ENCODE results near the gene HMX1.

The HMX1 gene

DNA sequence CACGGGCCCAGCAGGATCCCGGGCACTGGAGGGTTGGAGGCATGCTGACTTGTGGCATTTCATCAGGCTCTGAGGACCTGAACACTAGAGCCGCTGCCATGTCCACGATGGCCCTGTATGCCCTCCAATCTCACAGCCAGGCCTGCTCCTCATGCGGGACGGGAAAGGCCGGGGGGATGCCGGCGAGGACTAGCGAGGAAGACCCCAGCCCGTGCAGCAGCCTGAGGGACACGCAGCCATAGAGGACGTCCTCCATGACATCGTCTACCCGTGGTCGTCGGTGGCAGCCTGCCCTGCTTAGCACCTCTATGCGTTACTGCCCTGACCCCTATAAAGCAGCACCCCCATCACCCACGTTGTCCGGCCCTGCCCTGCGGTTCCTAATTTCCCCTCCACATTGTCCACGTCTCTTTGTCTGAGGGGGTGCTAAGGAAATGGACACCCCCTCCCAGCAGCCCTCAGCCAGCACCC, 32.6 kb downstream of the HMX1 start:
- DNase-seq = no peak

DNA sequence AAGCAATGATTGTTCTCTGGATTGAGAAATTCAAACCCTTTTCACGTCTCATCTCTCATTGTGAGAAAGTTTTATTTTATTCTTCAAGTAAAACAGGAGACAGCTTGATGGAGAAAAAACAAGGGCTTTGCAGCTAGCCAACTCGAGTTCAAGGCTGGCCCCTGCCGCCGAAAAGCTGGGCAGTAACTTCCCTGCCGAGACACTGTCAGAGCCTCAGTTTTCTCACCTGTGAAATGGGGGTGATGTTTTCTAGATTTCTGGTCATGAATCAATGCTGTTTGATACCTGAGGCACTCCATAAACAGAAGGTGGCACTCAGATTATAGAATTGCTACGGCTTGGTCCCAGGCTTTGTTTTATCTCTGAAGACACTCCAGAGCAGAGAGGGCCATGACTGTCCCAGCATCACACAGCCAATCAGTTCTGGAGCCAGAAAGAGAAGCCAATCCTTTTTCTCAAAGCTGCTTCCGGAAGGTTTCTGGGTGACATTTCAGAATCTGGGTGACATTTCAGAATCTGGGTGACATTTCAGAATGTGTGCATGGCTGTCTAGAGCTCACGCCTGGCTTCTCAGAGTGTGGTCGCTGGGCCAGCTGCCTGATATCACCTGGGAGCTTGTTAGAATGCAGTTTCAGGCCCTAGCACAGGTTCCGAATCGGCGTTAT, 33.2 kb downstream of the HMX1 start:
- no peak for DNase-seq

DNA sequence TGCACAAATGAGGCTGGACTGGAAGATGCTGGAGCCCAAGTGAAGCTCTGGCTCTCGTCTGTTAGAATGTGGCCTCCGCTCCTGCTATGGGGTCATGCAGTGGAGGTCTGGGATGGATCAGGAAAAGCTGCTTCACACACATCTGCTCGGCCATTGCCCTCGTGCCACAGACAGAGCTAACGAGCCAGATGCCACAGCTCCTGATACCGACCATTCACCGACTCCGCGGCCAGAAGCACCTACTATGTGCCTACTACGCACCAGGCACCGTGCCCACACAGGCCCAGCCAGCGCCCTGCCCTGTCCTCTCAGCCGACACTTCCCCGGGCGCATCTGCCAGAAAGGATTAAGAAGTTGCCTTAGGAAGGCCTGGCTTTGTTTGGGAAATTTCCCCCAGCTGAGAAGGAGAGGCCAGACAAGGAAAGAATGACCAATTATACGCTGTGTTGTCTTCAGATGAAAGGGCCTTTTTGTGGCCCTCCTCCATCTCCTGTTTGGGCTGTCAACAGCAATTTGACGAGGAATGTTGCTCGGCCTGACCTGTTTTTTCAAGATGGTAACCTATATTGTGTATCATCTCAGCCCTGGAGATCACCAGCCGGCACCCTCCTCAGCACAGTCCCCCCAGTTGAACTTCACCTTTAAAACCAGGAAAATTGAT, 34.3 kb downstream of the HMX1 start:
- DNase-seq = no peak

DNA sequence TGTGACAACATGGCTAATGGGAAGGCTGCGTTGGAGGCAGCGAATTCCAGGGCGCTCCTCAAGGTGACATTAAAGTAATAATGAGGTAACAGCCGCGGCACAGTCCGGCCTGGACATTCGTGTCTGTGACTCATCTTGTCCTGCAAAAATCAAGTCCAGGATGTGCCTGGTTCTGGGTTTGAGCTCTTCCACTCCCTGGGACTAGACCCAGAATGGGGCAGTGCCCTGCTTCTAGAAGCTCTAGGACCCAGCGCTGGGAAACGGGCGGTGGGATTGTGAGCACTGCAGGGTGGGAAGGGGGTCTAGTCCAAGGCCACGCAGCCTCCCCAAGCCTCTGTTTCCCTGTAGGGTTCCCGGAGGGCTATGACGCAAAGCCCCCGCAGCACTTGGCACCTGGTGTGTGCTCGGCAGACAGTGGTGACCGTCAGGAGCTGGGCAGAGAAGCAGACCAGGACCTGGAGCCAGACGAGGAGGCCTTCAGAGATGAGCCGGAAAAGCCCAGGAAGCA, 34.9 kb downstream of the HMX1 start:
- DNase-seq = no peak

DNA sequence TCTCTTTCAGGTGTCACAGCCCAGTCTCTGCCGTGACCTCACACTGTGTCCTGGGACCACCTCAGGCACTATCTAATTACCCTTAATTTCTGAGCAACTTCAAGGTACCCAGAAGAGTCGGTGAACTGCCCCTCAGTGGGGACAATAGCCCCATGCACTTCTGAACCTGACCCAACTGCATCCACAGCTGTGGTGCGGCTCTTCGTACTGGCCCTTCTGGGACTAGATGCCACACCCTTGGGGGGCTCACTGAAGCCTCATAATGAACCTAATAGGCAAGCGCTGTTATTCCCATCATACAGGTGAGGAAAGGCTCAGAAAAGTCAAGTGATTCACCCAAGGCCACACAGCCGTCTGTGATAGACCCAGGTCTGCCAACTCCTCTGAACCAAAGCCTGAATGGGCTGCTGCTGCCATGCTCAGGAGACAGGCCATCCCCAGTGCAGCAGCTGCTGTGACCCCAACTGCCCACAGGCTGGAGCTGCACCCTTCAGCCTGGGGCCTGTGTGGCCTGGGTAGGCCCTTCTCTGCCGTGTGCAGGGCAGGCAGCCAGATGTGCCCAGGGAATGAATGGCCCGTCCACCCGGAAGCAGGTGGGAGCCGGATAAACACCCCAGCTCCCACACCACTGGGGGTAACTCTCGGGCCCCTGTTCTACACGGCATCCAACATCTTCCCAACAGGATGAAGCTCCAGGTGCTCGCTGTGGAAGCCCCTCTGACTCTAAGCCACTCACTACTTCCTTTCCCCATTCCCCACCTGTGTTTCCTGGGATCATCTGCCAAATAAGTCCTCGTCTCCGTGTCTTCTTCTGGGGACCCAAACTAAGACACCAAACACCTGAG, 35.9 kb downstream of the HMX1 start:
- DNase-seq = no peak

DNA sequence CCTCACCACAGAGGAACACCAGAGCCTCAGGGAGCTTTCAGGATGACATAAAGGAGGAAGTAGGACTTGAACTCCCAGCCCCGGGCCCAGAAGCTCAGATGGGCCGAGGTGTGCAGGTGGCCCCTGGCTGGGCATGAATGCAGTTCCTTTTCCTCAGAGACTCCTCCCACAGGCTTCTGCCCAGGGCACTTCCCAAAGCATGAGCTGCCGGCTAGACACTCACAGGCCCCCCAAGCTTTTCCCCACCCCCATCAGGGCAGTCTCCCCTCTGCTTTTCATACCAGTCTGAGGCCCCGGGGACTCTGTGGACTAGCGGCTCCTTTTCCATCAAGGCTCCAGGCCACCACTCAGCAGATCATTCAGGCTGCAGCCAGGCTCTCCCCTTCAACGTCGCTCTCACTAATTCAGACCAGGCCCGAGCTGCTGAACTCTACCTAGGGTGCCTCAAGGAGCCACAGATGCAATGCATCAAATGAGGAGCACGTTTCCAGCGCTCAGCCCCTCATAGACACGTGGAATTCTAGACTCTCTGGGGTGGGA, 36.9 kb downstream of the HMX1 start:
- no peak for DNase-seq

DNA sequence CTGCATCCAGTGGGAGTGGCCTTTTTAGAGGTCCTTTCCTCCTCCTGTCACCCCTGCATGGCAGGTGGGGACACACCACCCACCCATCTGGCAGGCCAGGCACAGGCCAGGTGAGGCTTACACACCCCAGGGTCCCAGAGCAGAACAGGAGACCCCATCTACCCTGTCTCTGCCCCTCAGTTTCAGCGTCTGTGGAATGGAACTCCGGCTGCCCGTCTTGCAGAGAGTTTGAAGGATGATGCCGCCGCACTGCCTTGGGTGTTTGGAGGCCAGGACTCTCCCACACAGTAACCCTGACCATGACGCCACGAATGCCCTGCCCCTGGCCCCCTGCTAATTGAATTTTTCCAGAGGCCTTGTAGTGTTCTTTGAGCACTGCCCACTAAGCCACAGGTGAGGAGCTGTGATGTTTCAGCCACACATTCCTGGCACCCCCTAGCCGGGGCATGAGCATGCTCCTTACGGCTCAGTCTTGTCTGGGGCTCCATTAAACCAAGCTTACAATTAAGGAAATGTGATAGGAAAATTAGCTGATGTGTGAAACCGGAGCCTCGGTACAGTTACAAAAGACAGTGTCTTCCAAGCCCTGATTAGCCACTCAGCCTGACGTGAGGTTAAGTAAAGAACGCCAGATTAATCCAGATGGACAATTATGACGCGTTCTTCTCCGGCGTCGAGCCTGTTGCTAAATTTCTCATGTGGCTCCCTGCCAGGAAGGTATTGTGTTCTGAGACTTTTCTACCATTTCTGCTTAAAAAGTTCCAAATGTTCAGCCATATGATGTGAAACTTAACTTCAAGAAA, 39.3 kb downstream of the HMX1 start:
- DNase-seq = no peak

DNA sequence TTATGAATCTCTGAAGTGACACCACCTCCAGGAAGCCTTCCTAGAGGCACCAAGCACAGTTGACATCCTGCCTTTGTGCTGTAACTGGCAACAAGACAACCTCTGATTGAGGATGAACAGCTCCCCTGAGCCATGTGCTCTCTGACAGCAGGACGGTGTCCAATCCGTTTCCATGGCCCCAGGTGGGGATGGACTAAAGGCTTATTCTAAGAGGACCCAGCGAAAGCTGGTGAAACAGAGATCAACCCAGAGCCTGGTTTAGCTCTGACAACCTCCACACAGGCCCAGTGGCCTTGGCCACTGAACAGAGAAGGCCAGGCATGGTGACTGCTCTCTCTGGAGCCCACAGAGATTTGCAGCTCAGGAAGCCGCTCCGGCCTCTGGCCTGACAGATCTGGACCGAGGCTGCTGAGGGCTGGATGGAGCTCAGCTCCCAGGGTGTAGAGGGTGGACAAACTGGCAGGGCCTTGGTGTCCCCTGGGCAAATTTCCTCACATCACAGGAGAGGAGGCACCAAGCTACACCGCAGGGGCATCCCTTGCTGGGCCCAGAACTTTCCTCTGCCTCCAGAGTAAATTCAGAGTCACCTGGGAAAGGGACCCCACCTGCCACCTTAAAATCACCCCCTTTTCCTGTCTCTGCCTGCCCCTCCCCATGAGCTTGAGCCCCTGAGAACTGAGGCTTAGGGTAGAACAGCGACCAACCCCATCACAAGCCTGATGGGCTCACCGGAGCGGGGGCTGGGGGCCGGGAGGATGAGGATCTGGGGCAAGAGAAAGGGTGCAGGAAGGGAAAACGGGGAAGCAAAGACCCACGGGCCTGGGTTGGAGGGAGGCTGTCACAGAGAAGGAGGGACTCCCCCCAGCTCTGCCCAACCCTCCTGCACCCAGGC, 40.2 kb downstream of the HMX1 start:
- DNase-seq = no peak

DNA sequence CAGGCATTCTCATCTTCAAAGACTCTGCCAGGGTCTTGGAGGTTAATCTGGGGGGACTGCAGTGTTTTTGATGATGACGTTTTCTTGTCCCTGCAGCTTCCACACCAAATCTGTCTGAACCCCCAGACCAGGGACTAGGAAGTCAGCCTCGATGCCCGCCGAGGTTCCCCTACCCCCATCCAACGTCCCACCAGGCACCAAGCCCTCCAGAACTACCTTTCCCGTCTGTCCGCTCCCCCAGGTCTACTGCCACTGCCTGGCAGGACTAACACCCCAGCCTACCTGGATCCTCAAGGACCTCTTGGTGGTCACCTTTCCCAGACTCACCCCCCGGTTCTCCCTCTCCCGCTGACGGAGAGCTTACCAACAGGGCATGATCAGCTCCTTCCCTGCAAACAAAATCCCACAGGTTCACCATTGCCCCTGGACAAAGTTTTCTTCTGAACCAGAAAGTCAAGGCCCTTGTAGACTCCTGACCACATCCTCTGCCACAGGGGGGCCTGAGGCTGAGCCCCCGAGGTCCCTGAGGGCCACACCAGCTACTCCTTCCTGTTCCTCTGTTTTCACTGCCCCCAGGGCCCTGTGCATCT, 40.9 kb downstream of the HMX1 start:
- no peak for DNase-seq

DNA sequence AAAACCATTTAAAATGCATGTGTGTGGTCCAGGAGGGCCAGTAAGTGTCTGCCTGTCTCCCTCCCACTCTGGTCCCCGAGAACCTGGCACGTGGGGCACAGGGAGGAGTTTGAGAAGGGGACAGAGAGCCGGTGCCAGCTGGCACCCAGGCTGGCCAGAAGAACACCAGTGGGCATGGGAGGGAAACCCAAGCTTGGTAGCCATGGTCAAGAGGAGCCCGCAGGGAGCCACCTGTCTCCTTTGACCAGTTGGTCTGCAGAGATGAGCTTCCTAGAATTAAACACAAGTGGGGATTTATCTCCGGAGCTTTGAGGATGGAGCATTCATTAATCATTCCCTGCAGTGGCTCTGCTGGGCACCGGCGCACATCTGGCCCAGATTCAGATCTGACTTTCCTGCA, 41.6 kb downstream of the HMX1 start:
- no peak for DNase-seq

DNA sequence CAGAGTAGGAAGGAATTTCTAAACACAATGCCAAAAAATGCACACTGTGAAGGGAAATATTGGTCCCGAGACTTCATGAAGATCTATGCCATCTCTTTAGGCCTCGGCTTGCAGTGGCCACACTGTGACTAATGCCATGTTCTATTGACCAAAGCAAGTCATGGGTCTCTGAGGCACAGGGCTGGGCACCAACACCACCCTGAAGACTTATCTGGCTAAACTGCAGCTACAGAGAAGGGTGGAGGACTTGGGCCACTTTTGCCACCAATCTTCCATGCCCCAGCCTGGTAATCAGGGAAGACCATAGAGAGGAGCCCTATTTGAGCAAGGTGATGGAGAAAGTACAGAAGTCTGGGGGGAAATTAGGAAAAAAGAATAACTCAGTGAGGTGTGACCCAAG, 42.1 kb downstream of the HMX1 start:
- no peak for DNase-seq

DNA sequence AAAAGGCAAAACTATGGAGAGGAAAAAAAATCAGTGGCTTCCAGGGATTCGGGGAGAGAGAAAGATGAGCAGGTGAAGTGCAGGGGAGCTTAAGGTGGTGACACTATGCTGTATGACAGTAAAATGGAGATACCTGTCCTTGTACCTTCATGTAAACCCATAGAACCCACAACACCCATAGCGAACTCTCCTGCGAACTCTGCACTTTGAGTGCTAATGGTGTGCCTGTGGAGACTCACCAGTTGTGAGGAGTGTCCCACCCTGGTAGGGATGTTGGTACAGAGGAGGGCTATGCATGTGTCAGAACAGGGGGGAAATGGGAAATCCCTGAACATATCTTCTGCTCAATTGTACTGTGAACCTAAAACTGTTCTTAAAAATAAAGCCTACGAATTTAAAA, 42.8 kb downstream of the HMX1 start:
- DNase-seq = no peak

DNA sequence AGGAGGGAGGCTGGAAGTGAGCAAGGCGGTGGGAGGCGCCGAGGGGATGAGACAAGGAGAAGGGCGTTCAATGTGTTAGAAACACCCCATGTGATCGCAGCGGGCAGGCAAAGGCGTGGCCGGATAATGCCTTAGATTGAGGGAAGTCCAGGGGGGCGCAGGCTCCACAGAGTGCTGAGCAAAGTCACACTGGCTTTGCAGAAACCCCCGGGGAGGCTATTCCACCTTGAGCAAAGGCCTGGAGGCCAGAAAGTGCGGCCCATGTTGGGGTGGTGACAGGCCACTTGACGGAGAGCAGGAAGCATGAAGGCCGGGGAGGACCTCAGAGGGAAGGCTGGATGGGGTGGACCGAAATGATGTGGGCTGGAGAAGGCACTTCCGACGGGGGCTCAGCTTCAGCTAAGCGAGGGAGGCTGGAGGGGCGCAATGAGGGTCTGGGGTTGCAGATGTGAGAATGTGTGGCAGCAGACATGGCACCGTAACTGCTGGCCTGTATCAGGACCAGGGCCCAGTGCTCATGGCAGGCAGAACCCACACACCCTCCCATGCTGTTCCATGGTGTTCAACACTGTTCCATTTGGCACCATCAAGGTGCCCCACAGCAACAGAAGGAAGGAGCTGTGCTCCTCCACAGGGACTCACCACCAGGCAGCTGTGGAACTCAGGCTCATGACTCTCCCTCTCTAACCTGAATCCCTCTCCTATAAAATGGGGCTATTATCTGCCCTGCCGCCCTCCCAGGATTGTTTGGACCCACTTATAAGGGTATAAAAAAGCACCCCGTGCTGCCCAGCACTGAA, 50.3 kb downstream of the HMX1 start:
- no peak for DNase-seq

DNA sequence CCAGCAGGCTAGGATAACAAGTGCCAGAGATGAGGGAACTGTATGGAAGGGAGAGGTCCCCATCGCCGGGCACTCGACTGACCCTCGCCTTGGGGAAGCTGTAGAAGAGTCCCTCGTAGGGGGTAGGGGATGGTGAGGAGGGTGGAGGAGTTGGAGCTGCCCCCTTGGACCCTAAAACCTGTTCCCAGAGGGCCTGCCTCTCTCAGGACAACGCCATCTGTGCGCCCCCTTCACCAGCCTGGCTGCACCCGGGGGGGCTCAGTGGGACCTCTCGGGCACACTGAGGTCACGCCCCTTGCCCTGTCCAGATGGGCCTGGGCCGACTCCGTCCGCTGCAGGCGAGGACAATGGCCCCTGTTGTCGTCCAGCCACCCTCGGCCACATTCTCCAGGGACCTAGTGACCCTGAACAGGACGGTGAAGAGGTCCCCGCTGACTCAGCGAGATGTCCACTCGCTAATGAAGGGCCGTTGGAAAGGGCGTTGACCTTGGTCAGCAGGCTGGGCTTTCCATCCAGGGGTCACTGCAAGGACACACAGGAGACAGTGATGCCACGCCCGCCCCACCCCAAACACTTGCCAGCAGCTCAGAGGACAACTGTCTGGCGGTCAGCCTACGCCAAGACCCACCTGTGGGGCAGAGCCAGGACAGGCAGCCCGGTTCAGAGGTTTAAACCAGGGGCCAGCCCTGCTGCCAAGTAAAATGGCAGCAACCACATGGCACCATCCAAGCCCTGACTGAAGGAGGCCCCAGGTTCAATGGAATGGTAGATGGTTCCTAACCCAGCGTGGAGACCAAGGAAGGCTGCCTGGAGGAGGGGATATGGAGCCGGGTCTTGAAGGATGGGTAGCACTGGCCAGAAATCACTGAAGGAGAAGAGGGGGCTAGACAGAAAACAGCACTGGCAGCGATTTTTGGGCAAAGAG, 51.2 kb downstream of the HMX1 start:
- no peak for DNase-seq

DNA sequence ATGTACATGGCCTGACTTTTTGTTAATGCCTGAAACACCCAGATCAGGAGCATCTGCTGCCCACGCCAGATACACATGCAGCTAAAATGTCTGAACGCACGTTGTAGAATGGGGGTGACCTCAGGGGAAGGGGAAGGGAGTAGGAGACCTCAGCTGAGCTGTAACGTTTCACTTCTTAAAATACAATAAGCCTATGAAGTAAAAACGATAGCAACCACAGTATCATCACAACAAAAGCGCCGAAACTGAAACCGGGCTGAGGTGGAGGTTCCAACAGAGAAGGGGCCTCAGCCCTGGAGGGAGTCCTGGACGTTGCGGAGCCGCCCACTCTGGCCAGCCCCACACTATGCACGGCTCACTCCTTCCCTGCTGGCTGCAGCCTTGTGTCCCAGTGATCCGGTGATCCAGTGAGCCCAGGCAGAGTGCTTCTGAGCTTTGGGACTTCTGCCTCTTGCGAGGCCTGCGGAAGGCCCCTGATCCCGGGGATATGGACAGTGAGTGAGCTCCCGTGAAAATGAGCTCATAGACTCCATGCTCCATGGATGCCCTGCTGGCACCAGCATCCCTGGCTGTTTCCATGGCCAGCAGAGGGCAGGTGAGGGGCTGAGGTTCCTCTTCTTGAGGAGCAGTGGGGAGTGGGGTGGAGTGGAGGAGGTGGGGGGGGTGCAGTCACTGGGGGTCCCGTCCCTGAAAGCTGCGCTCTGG, 52.0 kb downstream of the HMX1 start:
- no peak for DNase-seq

DNA sequence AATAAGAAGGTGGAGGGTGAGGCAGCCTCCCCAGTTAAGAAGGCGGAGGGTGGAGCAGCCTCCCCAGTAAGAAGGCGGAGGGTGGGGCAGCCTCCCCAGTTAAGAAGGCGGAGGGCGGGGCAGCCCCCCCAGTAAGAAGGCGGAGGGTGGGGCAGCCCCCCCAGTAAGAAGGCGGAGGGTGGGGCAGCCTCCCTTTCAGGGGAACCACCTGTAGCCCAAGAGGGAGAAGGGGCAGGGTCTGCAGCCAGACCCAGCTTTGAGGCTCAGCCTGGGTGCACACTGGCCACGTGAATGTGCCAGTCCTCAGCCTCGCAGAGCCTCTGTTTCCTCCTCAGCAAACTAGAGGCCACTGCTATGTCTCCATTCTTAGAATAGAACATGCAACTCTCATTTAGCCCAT, 52.6 kb downstream of the HMX1 start:
- no peak for DNase-seq

DNA sequence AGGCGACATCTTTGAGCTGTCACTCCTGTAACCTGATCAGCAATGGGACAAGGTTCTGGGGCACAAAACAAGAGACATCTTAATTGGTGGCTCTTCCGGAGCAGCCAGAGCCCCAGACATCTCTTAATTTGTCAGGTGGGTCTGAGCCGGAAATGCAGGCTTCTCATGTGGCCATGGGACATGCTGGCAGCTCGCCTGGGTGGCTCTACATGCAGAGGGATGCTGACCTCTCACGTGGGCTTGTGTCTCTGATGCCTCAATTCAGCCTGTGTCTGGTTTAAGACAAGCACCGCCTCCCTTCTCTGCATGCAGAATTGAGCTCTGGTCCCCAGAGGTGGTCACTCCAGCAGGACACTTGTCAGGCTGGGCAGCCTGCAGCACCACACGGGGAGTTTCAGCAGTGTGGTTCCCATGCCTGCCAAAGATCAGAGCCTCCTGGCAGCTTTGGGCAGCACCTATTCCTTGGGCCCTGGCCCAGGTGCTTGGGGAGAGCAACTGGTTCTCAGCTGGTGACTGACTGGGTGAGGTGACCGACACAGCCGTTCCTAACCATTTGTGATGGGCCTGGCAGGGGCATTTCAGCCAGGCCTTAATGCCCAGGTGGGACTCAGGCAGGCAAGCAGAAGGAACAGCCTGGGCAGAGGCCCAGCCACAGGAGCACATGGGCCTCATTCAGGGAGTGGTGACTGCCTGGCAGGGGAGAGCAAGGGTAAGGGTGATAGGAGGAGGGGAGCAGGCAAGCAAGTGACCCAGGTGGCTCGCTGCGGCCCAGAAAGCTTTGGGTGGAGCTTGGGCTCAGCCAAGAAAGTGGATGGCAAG, 53.4 kb downstream of the HMX1 start:
- no peak for DNase-seq

DNA sequence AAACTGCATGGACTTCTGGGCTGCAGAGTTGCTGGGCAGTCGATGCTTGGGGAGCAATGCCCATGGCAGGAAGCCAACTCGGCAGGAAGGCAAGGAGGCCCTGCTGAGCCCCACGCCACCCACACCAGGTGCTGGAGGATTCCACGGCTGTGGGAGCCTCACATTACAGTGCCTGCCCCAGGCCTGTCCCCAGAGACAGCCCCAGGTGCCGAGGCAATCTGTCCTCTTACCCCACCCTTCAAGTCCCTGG, 53.9 kb downstream of the HMX1 start:
- no peak for DNase-seq
